HepG2 (cell line): ENCODE results near the gene EHD1. TPM values are rescaled to one million over a fixed set of nuclear protein-coding genes. Genes with fewer than 3 reads are reported as not detected.

ENCODE experiments used
- AGO1 ChIP-seq: fragments of 200-400 bp; formaldehyde crosslinking; IDR thresholded peaks from 2 replicates; pipeline ENCODE4 v1.6.1; 2017; ENCODE audit warnings: mild to moderate bottlenecking, low read depth, low read length, moderate library complexity; ENCODE audit not compliant: poor library complexity, severe bottlenecking
- CCAR2 ChIP-seq: fragments of 200-400 bp; formaldehyde crosslinking; optimal IDR thresholded peaks from 2 replicates; pipeline ENCODE3; 2018; ENCODE audit warnings: low read depth, mild to moderate bottlenecking, low read length, moderate library complexity
- FOSL2 ChIP-seq: sonication (generic); formaldehyde crosslinking; IDR thresholded peaks from 2 replicates; pipeline ENCODE4 v1.4.0; 2020; ENCODE audit warnings: missing genetic modification reagents
- FOXK1 ChIP-seq: sonication (generic); formaldehyde crosslinking; IDR thresholded peaks from 2 replicates; pipeline ENCODE4 v1.4.0; 2020; ENCODE audit warnings: low read depth, missing genetic modification reagents, borderline replicate concordance
- HCFC1 ChIP-seq: fragments of 150-350 bp; IDR thresholded peaks from 2 replicates; pipeline ENCODE4 v1.6.1; 2014; ENCODE audit warnings: low read depth, low read length
- NFKB2 ChIP-seq: sonication (generic); formaldehyde crosslinking; IDR thresholded peaks from 2 replicates; pipeline ENCODE4 v1.4.0; 2020; ENCODE audit warnings: missing genetic modification reagents, borderline replicate concordance
- NFKBIZ ChIP-seq: IDR thresholded peaks from 2 replicates; pipeline ENCODE4 v1.6.1; 2018; ENCODE audit warnings: missing genetic modification reagents, missing compliant biosample characterization
- PAF1 ChIP-seq: IDR thresholded peaks from 2 replicates; pipeline ENCODE4 v1.6.1; 2016; ENCODE audit warnings: missing genetic modification reagents, missing compliant biosample characterization
- PRMT3 ChIP-seq: sonication (generic); formaldehyde crosslinking; IDR thresholded peaks from 2 replicates; pipeline ENCODE4 v1.8.1; 2022; ENCODE audit warnings: low read depth, mild to moderate bottlenecking, moderate library complexity, missing genetic modification reagents, borderline replicate concordance
- RFX3 ChIP-seq: IDR thresholded peaks from 2 replicates; pipeline ENCODE4 v1.6.1; 2016; ENCODE audit warnings: missing biosample characterization, missing genetic modification reagents
- SOX6 ChIP-seq, 2 experiments: fragments of 450-650 bp in 1 of 2; sonication (generic) in 1 of 2; formaldehyde crosslinking in 1 of 2; IDR thresholded peaks; 2 replicates each; pipeline versions ENCODE4 v1.4.0 to v1.6.1; 2017 to 2020; ENCODE audit warnings: antibody characterized with exemption in 1 of 2, mild to moderate bottlenecking in 1 of 2, missing genetic modification reagents in 1 of 2
- SP4 ChIP-seq: sonication (generic); formaldehyde crosslinking; IDR thresholded peaks from 2 replicates; pipeline ENCODE4 v1.8.1; 2023; ENCODE audit warnings: mild to moderate bottlenecking, missing genetic modification reagents
- XRCC5 ChIP-seq: fragments of 200-400 bp; formaldehyde crosslinking; optimal IDR thresholded peaks from 2 replicates; pipeline ENCODE3; 2017; ENCODE audit warnings: mild to moderate bottlenecking, low read length
- ZBTB21 ChIP-seq: sonication (generic); formaldehyde crosslinking; IDR thresholded peaks from 2 replicates; pipeline ENCODE4 v1.4.0; 2020; ENCODE audit warnings: missing genetic modification reagents
- ZNF292 ChIP-seq: sonication (generic); formaldehyde crosslinking; IDR thresholded peaks from 2 replicates; pipeline ENCODE4 v1.8.1; 2022; ENCODE audit warnings: mild to moderate bottlenecking, low read depth, missing genetic modification reagents, borderline replicate concordance
- ZNF83 ChIP-seq: sonication (generic); formaldehyde crosslinking; IDR thresholded peaks from 2 replicates; pipeline ENCODE4 v1.4.0; 2020; ENCODE audit warnings: missing genetic modification reagents, mild to moderate bottlenecking, borderline replicate concordance
- ZNF891 ChIP-seq: sonication (generic); formaldehyde crosslinking; IDR thresholded peaks from 2 replicates; pipeline ENCODE4 v1.5.0; 2020; ENCODE audit warnings: mild to moderate bottlenecking, missing genetic modification reagents
- polyA plus RNA-seq, 8 experiments: library from polyadenylated mRNA; depleted of rRNA in 3 of 8; stranded (reverse) in 7 of 8; unstranded in 1 of 8; fragments of >200 nt; fragmentation: Illumina TruSeq in 4 of 8; extraction: Trizol in 4 of 8; gene quantifications; 2 replicates each; pipeline versions ENCODE4 v1.2.1 to v1.2.3, GENCODE V29; 2011 to 2016; ENCODE audit warnings: low read depth in 4 of 8, missing spikeins in 1 of 8, mixed read lengths in 1 of 8; ENCODE audit not compliant: insufficient read depth in 1 of 8
- total RNA-seq, 5 experiments: library from RNA; depleted of rRNA; stranded (reverse); fragments of >200 nt; fragmentation: Illumina TruSeq; extraction: Trizol; gene quantifications; 2 replicates each; pipeline ENCODE4 v1.2.3, GENCODE V29; 2016; ENCODE audit warnings: low read depth in 1 of 5
- TF ChIP-seq, protein P1 (sequence below): sonication (generic); formaldehyde crosslinking; IDR thresholded peaks from 2 replicates; pipeline ENCODE4 v1.4.0; 2020; ENCODE audit warnings: mild to moderate bottlenecking, missing genetic modification reagents, borderline replicate concordance
- TF ChIP-seq, protein P2 (sequence below): sonication (generic); formaldehyde crosslinking; IDR thresholded peaks from 2 replicates; pipeline ENCODE4 v1.8.1; 2022; ENCODE audit warnings: mild to moderate bottlenecking, missing genetic modification reagents
- TF ChIP-seq, protein P3 (sequence below): sonication (generic); formaldehyde crosslinking; IDR thresholded peaks from 2 replicates; pipeline ENCODE4 v1.5.0; 2020; ENCODE audit warnings: missing genetic modification reagents
- TF ChIP-seq, protein P4 (sequence below): sonication (generic); formaldehyde crosslinking; IDR thresholded peaks from 2 replicates; pipeline ENCODE4 v1.5.0; 2020; ENCODE audit warnings: missing genetic modification reagents

Gene EHD1
- total and polyA plus RNA-seq, 2 of the 13 experiments (the other 11 are each of a cell fraction or from before 2014, with no cell fraction given) = 23.6 to 26.6 TPM

DNA sequence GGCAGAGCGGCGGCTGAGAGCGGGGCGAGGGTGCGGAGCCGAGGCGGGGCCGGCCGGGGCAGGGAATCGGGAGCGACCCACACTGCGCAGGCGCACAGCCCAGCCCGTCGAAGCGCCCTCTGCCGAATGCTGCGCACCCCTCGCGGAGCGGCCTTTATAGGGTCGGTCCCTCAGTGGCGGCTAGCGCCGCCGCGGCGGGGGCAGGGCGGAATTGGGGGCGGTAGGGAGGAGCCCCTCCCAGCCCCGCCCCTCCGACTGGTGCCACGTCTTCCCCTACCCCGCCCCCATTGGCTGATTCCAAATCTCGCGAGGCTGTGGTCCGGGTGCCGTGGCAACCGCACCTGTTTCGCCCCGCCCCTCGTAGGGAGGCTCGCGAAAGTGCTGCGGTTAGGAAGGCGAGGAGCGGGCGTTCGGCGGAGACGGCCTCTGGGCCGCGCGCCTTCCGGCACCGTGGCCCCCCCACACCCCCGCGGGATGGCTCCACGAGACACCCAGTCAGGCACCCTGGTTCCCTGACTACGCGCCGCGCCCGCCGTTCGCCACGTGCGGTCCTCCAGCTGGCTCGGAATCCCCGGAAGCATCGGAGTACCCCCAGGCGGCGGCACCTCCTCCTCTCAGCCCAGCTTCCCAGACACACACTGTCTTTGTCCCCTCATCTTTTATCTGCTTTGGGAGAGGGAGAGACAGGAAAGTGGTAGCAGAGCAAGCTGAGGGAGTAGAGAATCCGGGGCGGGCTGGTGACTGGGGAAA lies at the start of gene EHD1 (continued):
- TF ChIP-seq, protein P1, sequence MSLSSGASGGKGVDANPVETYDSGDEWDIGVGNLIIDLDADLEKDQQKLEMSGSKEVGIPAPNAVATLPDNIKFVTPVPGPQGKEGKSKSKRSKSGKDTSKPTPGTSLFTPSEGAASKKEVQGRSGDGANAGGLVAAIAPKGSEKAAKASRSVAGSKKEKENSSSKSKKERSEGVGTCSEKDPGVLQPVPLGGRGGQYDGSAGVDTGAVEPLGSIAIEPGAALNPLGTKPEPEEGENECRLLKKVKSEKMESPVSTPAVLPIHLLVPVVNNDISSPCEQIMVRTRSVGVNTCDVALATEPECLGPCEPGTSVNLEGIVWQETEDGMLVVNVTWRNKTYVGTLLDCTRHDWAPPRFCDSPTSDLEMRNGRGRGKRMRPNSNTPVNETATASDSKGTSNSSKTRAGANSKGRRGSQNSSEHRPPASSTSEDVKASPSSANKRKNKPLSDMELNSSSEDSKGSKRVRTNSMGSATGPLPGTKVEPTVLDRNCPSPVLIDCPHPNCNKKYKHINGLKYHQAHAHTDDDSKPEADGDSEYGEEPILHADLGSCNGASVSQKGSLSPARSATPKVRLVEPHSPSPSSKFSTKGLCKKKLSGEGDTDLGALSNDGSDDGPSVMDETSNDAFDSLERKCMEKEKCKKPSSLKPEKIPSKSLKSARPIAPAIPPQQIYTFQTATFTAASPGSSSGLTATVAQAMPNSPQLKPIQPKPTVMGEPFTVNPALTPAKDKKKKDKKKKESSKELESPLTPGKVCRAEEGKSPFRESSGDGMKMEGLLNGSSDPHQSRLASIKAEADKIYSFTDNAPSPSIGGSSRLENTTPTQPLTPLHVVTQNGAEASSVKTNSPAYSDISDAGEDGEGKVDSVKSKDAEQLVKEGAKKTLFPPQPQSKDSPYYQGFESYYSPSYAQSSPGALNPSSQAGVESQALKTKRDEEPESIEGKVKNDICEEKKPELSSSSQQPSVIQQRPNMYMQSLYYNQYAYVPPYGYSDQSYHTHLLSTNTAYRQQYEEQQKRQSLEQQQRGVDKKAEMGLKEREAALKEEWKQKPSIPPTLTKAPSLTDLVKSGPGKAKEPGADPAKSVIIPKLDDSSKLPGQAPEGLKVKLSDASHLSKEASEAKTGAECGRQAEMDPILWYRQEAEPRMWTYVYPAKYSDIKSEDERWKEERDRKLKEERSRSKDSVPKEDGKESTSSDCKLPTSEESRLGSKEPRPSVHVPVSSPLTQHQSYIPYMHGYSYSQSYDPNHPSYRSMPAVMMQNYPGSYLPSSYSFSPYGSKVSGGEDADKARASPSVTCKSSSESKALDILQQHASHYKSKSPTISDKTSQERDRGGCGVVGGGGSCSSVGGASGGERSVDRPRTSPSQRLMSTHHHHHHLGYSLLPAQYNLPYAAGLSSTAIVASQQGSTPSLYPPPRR (CRISPR knock-in tag) = peak; percentile 60
- peak; percentile 17 for TF ChIP-seq AGO1
- peak; percentile 43 for TF ChIP-seq ZNF891 (CRISPR knock-in tag)
- peak; percentile 15; the same call in 1 of the 2 replicates for TF ChIP-seq PRMT3 (CRISPR knock-in tag)
- peak; percentile 40 for TF ChIP-seq XRCC5
- TF ChIP-seq NFKBIZ (CRISPR knock-in tag) = no peak
- TF ChIP-seq, protein P2, sequence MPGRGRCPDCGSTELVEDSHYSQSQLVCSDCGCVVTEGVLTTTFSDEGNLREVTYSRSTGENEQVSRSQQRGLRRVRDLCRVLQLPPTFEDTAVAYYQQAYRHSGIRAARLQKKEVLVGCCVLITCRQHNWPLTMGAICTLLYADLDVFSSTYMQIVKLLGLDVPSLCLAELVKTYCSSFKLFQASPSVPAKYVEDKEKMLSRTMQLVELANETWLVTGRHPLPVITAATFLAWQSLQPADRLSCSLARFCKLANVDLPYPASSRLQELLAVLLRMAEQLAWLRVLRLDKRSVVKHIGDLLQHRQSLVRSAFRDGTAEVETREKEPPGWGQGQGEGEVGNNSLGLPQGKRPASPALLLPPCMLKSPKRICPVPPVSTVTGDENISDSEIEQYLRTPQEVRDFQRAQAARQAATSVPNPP (CRISPR knock-in tag) = 0 out of 2 replicates have a peak, but pooled peaks have one; percentile 61
- TF ChIP-seq CCAR2 = no peak
- TF ChIP-seq, protein P3, sequence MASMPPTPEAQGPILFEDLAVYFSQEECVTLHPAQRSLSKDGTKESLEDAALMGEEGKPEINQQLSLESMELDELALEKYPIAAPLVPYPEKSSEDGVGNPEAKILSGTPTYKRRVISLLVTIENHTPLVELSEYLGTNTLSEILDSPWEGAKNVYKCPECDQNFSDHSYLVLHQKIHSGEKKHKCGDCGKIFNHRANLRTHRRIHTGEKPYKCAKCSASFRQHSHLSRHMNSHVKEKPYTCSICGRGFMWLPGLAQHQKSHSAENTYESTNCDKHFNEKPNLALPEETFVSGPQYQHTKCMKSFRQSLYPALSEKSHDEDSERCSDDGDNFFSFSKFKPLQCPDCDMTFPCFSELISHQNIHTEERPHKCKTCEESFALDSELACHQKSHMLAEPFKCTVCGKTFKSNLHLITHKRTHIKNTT = 0 out of 2 replicates have a peak, but pooled peaks have one; percentile 60
- TF ChIP-seq ZNF83 (CRISPR knock-in tag) = no peak
- TF ChIP-seq HCFC1 = no peak; the same call in 1 of the 2 replicates
- peak; percentile 88 for TF ChIP-seq RFX3 (CRISPR knock-in tag)
- no peak for TF ChIP-seq FOSL2 (CRISPR knock-in tag)
- no peak for TF ChIP-seq ZNF292 (CRISPR knock-in tag)
- peak; percentile 61; the same call in 1 of the 2 replicates for TF ChIP-seq NFKB2
- TF ChIP-seq SP4 = peak; percentile 83
- TF ChIP-seq SOX6 (IDR thresholded peaks at IDR 0.05) = no peak
- TF ChIP-seq SOX6 (CRISPR knock-in tag; IDR thresholded peaks at IDR 0.05) = peak; percentile 57
- no peak for TF ChIP-seq PAF1
- peak; percentile 64; the same call in 1 of the 2 replicates for TF ChIP-seq FOXK1 (CRISPR knock-in tag)
- TF ChIP-seq ZBTB21 (CRISPR knock-in tag) = no peak
- TF ChIP-seq, protein P4, sequence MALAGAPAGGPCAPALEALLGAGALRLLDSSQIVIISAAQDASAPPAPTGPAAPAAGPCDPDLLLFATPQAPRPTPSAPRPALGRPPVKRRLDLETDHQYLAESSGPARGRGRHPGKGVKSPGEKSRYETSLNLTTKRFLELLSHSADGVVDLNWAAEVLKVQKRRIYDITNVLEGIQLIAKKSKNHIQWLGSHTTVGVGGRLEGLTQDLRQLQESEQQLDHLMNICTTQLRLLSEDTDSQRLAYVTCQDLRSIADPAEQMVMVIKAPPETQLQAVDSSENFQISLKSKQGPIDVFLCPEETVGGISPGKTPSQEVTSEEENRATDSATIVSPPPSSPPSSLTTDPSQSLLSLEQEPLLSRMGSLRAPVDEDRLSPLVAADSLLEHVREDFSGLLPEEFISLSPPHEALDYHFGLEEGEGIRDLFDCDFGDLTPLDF (CRISPR knock-in tag) = no peak
